Kidney (tissue), 14 donors: ENCODE results near the gene ITGA4. TPM values are rescaled to one million over a fixed set of nuclear protein-coding genes. Genes with fewer than 3 reads are reported as not detected.
"Not testable (repeated sequence)": the region's sequence is repeated elsewhere in the genome, so short reads cannot be mapped to it uniquely, and the experiment has no call there.

ENCODE experiments used
- DNase-seq, 5 donors: peaks; one replicate each; pipeline ENCODE4 v3.0.0-alpha.2; 2013 to 2020
- FAIRE-seq: peaks from 2 replicates; lab custom pipeline; 2012; peaks lifted over from hg19 to GRCh38; lab: Jason Lieb, UNC
- H3K27ac ChIP-seq, 2 donors: one replicate each; pipeline ENCODE4 v1.7.0; 2013; ENCODE audit warnings: low read depth in 2 of 2, low read length in 2 of 2, inconsistent platforms in 1 of 2
- H3K27me3 ChIP-seq: one replicate; pipeline ENCODE4 v1.7.1; 2013; ENCODE audit warnings: low read length, inconsistent platforms; ENCODE audit not compliant: control insufficient read depth, insufficient read depth
- H3K36me3 ChIP-seq, 3 donors: one replicate each; pipeline versions ENCODE4 v1.7.0 to v1.7.1; 2013; ENCODE audit warnings: low read length in 3 of 3, control low read depth in 1 of 3, inconsistent platforms in 1 of 3; ENCODE audit not compliant: insufficient read depth in 3 of 3, control insufficient read depth in 2 of 3
- H3K4me1 ChIP-seq, 3 donors: one replicate each; pipeline versions ENCODE4 v1.7.0 to v1.7.1; 2013; ENCODE audit warnings: low read length in 3 of 3, inconsistent platforms in 1 of 3, low read depth in 1 of 3; ENCODE audit not compliant: control insufficient read depth in 2 of 3, insufficient read depth in 2 of 3
- H3K4me3 ChIP-seq, 3 donors: one replicate each; pipeline versions ENCODE4 v1.7.0 to v1.8.1; 2013; ENCODE audit warnings: low read length in 3 of 3, control low read depth in 1 of 3, inconsistent platforms in 1 of 3
- H3K9ac ChIP-seq, 3 donors: one replicate each; pipeline versions ENCODE4 v1.7.0 to v1.7.1; 2013; ENCODE audit warnings: low read length in 3 of 3, control low read depth in 1 of 3, inconsistent platforms in 1 of 3
- H3K9me3 ChIP-seq, 3 donors: one replicate each; pipeline versions ENCODE4 v1.7.0 to v1.7.1; 2013; ENCODE audit warnings: low read length in 3 of 3, control low read depth in 1 of 3, inconsistent platforms in 1 of 3; ENCODE audit not compliant: control insufficient read depth in 2 of 3, insufficient read depth in 1 of 3
- CTCF ChIP-seq: IDR thresholded peaks from 3 replicates; pipeline ENCODE4 v1.5.1; 2012; ENCODE audit warnings: mild to moderate bottlenecking, moderate library complexity, borderline replicate concordance; ENCODE audit not compliant: insufficient read depth; ENCODE audit errors: extremely low read depth
- intact Hi-C: fragments of 100-400 bp; cut with DNase I; formaldehyde crosslinking; loops from one replicate; pipeline ENCODE4 v1.11.1; 2022
- polyA plus RNA-seq: library from polyadenylated mRNA; stranded (reverse); fragments of 350-450 nt; fragmentation: Illumina TruSeq; extraction: RNeasy Lipid Tissue Mini Kit (QIAGEN cat#74804); gene quantifications from one replicate; pipeline ENCODE4 v1.2.3, GENCODE V29; 2014; ENCODE audit warnings: low read depth, low replicate concordance; ENCODE audit not compliant: insufficient read depth
- total RNA-seq: library from RNA; stranded (reverse); fragmentation: NEBNext Ultra II Directional; extraction: Animal tissue kit (Norgen Biotek cat#: 25700); gene quantifications from one replicate; pipeline ENCODE4 v1.2.1, GENCODE V29; 2021
- donor health status: control.
- donor health status: control.
- donor health status: control.
- donor health status: control.
- donor health status: control.
- donor health status: DM: yes; HTN: yes; CAD: no.
- donor health status: Normal renal cell carcinoma (clear cell type).

Gene ITGA4
- total and polyA plus RNA-seq, 2 donors from 2014 or later, result 0.39 to 23.5 TPM

DNA sequence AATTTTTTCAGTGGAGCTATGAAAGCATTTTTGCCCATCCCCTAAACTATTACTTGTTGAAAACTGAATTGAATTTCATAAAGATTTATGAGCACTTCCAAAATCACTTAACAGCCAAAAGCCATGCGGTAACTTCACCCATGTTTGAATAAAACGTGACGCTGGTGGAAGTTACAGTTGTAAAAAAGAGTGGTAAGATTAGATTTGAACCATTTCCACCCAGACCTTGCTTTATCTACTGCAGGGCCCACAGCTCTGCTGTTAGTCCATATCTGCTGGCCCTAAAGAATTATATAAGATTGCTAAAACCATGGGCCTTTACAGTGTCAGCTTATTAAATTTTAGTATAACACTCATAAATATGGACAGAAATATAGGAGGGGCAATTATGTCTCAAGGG is 15.5 kb upstream of the ITGA4 start:
- Histone ChIP-seq H3K36me3 (no peaks in the 10 kb centered on the region), H3K27ac (no peak overlapping the region), H3K4me1 (no peaks in the 10 kb centered on the region), H3K9me3 (no peaks in the 10 kb centered on the region), H3K4me3 (no peak overlapping the region), H3K9ac (no peak overlapping the region), H3K27me3 (no peaks in the 10 kb centered on the region)
- DNase-seq (no peak), FAIRE-seq (no peak)
- no peak for TF ChIP-seq CTCF
- intact Hi-C loops, result no loop called here

DNA sequence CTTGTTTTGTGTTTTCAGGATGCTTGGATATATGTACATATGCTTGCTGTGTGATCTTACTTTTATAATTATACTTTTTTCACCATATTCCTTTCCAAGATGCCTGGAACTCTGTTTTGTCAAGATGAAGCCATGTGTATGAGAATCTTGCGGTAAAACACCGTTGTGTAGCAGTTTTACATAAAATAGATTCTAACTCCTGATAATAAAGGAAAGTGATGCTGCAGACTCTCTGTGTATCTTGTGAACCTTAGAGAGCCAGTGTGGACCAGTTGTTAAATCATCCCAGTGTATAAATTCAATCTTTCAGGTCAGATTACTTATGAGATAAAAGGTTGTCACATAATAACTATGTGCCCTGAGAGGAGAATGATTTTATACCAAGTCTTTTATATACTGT is 12.5 kb upstream of the ITGA4 start:
- Histone ChIP-seq H3K27ac (no peak overlapping the region), H3K4me1 (no peaks in the 10 kb centered on the region), H3K4me3 (no peak overlapping the region), H3K9me3 (no peaks in the 10 kb centered on the region), H3K27me3 (no peaks in the 10 kb centered on the region), H3K36me3 (no peaks in the 10 kb centered on the region), H3K9ac (no peak overlapping the region)
- TF ChIP-seq CTCF, result no peak
- no peak for DNase-seq
- no peak for FAIRE-seq
- intact Hi-C loops, result no loop called here

DNA sequence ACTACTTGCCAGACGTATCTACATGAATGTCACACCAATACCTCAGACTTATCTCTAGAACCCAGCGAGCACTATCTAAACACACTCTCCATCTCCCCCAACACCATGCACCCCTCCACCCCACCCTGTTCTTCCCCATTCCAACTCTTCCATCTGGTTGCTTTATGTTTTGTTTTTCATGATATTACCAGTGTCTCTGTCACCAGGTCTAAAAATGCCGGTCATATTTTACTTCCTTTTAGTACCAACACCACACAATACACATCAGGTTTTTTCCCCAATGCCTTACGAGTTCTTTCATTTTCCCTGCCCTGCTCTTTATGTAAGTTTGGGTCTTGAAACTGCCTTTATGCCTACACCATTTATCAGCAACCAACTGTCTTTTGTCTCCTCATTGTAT is 10.2 kb upstream of the ITGA4 start:
- Histone ChIP-seq H3K9ac (no peak overlapping the region), H3K36me3 (no peaks in the 10 kb centered on the region)

GRCh38 chr2:181449278-181449677 is 7.9 kb upstream of the ITGA4 start:
- intact Hi-C loops, H3K27ac ChIP-seq, H3K9me3 ChIP-seq, H3K36me3 ChIP-seq, FAIRE-seq, H3K4me3 ChIP-seq, H3K27me3 ChIP-seq, H3K4me1 ChIP-seq, DNase-seq, H3K9ac ChIP-seq: not testable (repeated sequence)

More for the DNA sequence above, 10.2 kb upstream of the ITGA4 start:
- no peak for TF ChIP-seq CTCF
- Histone ChIP-seq H3K9me3 (no peaks in the 10 kb centered on the region), H3K27ac (no peak overlapping the region), H3K4me1 (no peaks in the 10 kb centered on the region), H3K27me3 (no peaks in the 10 kb centered on the region), H3K4me3 (no peak overlapping the region)
- intact Hi-C loops, result no loop called here
- FAIRE-seq (no peak), DNase-seq (no peak)
